Measurements from ENCODE around the gene VTA1.
A peak's percentile ranks its signal among the peaks of the same experiment; 100 is the strongest.

Gene VTA1

DNA sequence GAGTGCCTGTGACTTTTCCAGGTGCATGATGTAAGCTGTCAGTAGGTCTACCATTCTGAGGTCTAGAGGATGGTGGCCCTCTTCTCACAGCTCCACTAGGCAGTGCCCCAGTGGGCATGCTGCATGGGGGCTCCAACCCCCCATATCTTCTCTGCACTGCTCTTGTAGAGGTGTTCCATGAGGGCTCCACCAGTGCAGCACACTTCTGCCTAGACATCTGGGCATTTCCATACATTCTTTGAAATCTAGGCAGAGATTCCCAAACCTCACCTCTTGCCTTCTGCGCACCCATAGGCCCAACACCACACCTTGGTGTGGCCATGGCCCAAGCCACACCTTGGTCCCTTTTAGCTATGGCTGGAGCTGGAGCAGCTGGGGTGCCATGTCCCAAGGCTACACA lies 66.3 kb downstream of the VTA1 start:
- Histone ChIP-seq H3K4me1 (ENCODE audit: control insufficient read depth, low read depth, low read length) (no peaks in the 10 kb centered on the region), H3K27me3 (ENCODE audit: insufficient read depth, low read length, poor library complexity) (no peaks in the 10 kb centered on the region), H3K4me2 (ENCODE audit: low read length) (no peak overlapping the region), H3K4ac (ENCODE audit: low read depth, low read length) (no peak overlapping the region), H2BK15ac (replicated peaks; ENCODE audit: low read depth) (no peak overlapping the region), H2BK5ac (ENCODE audit: low read length) (no peak overlapping the region), H3K79me1 (ENCODE audit: low read length) (no peaks in the 10 kb centered on the region), H3K9ac (ENCODE audit: low read length) (no peak overlapping the region), H2BK120ac (ENCODE audit: low read depth, low read length) (no peak overlapping the region), H3K18ac (ENCODE audit: low read length) (no peak overlapping the region), H3K79me2 (ENCODE audit: control insufficient read depth, insufficient read depth, low read length) (no peaks in the 10 kb centered on the region), H3K4me3 (ENCODE audit: low read length) (no peak overlapping the region), H4K8ac (ENCODE audit: low read depth, low read length) (no peak overlapping the region), H3K36me3 (ENCODE audit: control insufficient read depth, insufficient read depth, low read length) (no peaks in the 10 kb centered on the region), H3K27ac (ENCODE audit: low read depth, low read length) (no peak overlapping the region), H2AK5ac (ENCODE audit: low read length) (no peak overlapping the region), H3K56ac (ENCODE audit: low read length) (no peak overlapping the region), H4K5ac (ENCODE audit: low read length) (no peak overlapping the region), H3K23ac (ENCODE audit: low read length) (no peak overlapping the region)
- peak; percentile 11 for DNase-seq
- WGBS (ENCODE audit: extremely low coverage, insufficient coverage, low lambda C conversion rate), result no CpG with 5 or more reads among the region's 1 CpG

DNA sequence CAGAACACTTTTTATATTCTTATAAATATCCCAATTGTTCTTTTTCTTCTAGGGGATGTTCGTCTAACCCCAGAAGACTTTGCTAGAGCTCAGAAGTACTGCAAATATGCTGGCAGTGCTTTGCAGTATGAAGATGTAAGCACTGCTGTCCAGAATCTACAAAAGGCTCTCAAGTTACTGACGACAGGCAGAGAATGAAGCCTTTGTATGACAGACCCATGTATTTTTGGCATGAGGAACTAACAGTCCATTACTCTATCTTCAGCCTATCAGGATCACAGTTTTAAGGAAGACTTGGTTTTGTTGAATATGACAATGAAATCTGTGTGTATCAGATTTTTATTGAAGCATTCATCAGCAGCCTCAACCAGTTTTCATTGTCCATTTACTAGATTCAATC lies 71.4 kb downstream of the VTA1 start:
- no peaks in the 10 kb centered on the region for H3K36me3 ChIP-seq (ENCODE audit: control insufficient read depth, insufficient read depth, low read length)
- no CpG with 5 or more reads among the region's 2 CpGs for WGBS (ENCODE audit: extremely low coverage, insufficient coverage, low lambda C conversion rate)
- H3K27ac ChIP-seq (ENCODE audit: low read depth, low read length), result no peak overlapping the region
- no peak overlapping the region for H3K4me3 ChIP-seq (ENCODE audit: low read length)
- no peak overlapping the region for H4K5ac ChIP-seq (ENCODE audit: low read length)
- no peak overlapping the region for H3K23ac ChIP-seq (ENCODE audit: low read length)
- no peak overlapping the region for H2BK15ac ChIP-seq (replicated peaks; ENCODE audit: low read depth)
- no peak overlapping the region for H2BK5ac ChIP-seq (ENCODE audit: low read length)
- no peak overlapping the region for H3K18ac ChIP-seq (ENCODE audit: low read length)
- H2BK120ac ChIP-seq (ENCODE audit: low read depth, low read length), result no peak overlapping the region
- DNase-seq, result no peak
- no peak overlapping the region for H4K8ac ChIP-seq (ENCODE audit: low read depth, low read length)
- H3K4ac ChIP-seq (ENCODE audit: low read depth, low read length), result no peak overlapping the region
- no peaks in the 10 kb centered on the region for H3K4me1 ChIP-seq (ENCODE audit: control insufficient read depth, low read depth, low read length)
- H2AK5ac ChIP-seq (ENCODE audit: low read length), result no peak overlapping the region
- no peaks in the 10 kb centered on the region for H3K79me1 ChIP-seq (ENCODE audit: low read length)
- no peak overlapping the region for H3K4me2 ChIP-seq (ENCODE audit: low read length)
- H3K79me2 ChIP-seq (ENCODE audit: control insufficient read depth, insufficient read depth, low read length), result no peaks in the 10 kb centered on the region
- no peak overlapping the region for H3K56ac ChIP-seq (ENCODE audit: low read length)
- H3K9ac ChIP-seq (ENCODE audit: low read length), result no peak overlapping the region
- no peaks in the 10 kb centered on the region for H3K27me3 ChIP-seq (ENCODE audit: insufficient read depth, low read length, poor library complexity)

DNA sequence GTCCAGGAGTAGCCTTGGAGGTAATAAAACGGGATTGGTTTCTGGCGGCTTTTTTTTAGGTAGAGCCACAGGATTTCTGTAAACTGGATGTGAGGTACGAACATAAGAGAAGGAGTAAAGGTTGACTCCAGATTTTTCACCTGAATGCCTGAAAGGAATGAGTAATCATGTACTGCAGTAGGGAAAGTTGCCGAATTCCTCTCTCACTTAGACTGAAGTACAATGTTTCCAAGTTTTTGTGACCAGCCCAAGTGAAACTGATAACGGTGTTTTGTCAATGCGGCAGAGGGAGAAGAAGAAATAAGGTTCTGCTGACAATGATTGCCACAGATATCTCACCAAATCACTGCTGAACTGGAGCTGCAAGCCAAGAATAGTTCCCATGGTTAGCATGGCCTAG lies 75.0 kb downstream of the VTA1 start:
- no peak overlapping the region for H3K27ac ChIP-seq (ENCODE audit: low read depth, low read length)
- H3K36me3 ChIP-seq (ENCODE audit: control insufficient read depth, insufficient read depth, low read length), result no peaks in the 10 kb centered on the region
- H4K8ac ChIP-seq (ENCODE audit: low read depth, low read length), result no peak overlapping the region
- H3K4me3 ChIP-seq (ENCODE audit: low read length), result no peak overlapping the region
- no peak overlapping the region for H3K23ac ChIP-seq (ENCODE audit: low read length)
- H3K18ac ChIP-seq (ENCODE audit: low read length), result no peak overlapping the region
- H3K4me1 ChIP-seq (ENCODE audit: control insufficient read depth, low read depth, low read length), result no peaks in the 10 kb centered on the region
- no peak overlapping the region for H2BK15ac ChIP-seq (replicated peaks; ENCODE audit: low read depth)
- no peak overlapping the region for H2AK5ac ChIP-seq (ENCODE audit: low read length)
- H4K5ac ChIP-seq (ENCODE audit: low read length), result no peak overlapping the region
- no peak overlapping the region for H3K56ac ChIP-seq (ENCODE audit: low read length)
- no peak overlapping the region for H2BK120ac ChIP-seq (ENCODE audit: low read depth, low read length)
- H3K4me2 ChIP-seq (ENCODE audit: low read length), result no peak overlapping the region
- H3K4ac ChIP-seq (ENCODE audit: low read depth, low read length), result no peak overlapping the region
- H3K9ac ChIP-seq (ENCODE audit: low read length), result no peak overlapping the region
- H3K27me3 ChIP-seq (ENCODE audit: insufficient read depth, low read length, poor library complexity), result no peaks in the 10 kb centered on the region
- WGBS (ENCODE audit: extremely low coverage, insufficient coverage, low lambda C conversion rate), result no CpG with 5 or more reads among the region's 6 CpGs
- no peaks in the 10 kb centered on the region for H3K79me2 ChIP-seq (ENCODE audit: control insufficient read depth, insufficient read depth, low read length)
- no peak for DNase-seq
- no peak overlapping the region for H2BK5ac ChIP-seq (ENCODE audit: low read length)
- H3K79me1 ChIP-seq (ENCODE audit: low read length), result no peaks in the 10 kb centered on the region

DNA sequence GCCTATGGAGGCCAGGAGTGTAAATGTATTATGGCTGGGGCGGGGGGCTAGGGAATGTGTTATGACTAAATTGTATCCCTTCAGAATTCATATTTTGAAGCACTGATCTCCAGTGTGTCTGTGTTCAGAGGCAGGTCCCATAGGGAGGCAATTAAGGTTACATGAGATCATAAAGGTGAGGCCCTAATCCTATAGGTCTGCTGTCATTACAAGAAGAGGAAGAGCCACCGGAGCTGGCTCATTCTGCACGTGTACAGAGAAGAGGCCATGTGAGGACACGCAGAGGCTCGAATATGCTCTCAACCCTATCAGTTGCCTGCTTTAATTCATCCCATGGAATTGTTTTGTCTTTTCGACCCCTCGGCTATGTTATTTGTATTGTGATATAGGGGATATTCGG lies 76.9 kb downstream of the VTA1 start:
- WGBS (ENCODE audit: extremely low coverage, insufficient coverage, low lambda C conversion rate), result no CpG with 5 or more reads among the region's 8 CpGs
- H3K4me3 ChIP-seq (ENCODE audit: low read length), result no peak overlapping the region
- no peak overlapping the region for H3K56ac ChIP-seq (ENCODE audit: low read length)
- H2BK15ac ChIP-seq (replicated peaks; ENCODE audit: low read depth), result no peak overlapping the region
- no peaks in the 10 kb centered on the region for H3K79me1 ChIP-seq (ENCODE audit: low read length)
- no peak overlapping the region for H3K18ac ChIP-seq (ENCODE audit: low read length)
- no peak overlapping the region for H2BK120ac ChIP-seq (ENCODE audit: low read depth, low read length)
- no peak overlapping the region for H3K27ac ChIP-seq (ENCODE audit: low read depth, low read length)
- no peak overlapping the region for H3K4ac ChIP-seq (ENCODE audit: low read depth, low read length)
- no peak overlapping the region for H2BK5ac ChIP-seq (ENCODE audit: low read length)
- no peak overlapping the region for H4K8ac ChIP-seq (ENCODE audit: low read depth, low read length)
- no peak overlapping the region for H4K5ac ChIP-seq (ENCODE audit: low read length)
- H3K23ac ChIP-seq (ENCODE audit: low read length), result no peak overlapping the region
- H3K79me2 ChIP-seq (ENCODE audit: control insufficient read depth, insufficient read depth, low read length), result no peaks in the 10 kb centered on the region
- no peak overlapping the region for H2AK5ac ChIP-seq (ENCODE audit: low read length)
- H3K9ac ChIP-seq (ENCODE audit: low read length), result no peak overlapping the region
- H3K4me1 ChIP-seq (ENCODE audit: control insufficient read depth, low read depth, low read length), result no peaks in the 10 kb centered on the region
- H3K4me2 ChIP-seq (ENCODE audit: low read length), result no peak overlapping the region
- no peaks in the 10 kb centered on the region for H3K36me3 ChIP-seq (ENCODE audit: control insufficient read depth, insufficient read depth, low read length)
- H3K27me3 ChIP-seq (ENCODE audit: insufficient read depth, low read length, poor library complexity), result no peaks in the 10 kb centered on the region
- no peak for DNase-seq

DNA sequence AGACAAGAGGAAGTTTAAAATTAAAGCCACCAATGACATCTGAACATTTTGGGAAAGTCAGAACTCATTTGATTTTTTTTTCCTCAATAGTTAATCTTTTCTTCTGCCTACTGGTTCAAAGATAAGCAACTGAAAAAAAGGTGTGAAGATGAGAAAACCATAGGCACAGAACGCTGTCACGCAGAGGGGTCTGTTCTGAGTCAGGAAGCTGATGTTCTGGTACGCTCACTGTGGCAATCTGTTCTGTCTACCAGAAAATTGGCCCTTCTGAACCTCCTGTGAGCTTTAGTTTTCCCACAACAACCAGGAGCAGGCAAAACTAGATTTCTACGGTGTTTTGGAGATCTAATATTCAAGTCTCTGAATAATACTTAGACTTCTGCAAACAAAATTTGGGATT lies 78.1 kb downstream of the VTA1 start:
- no peak overlapping the region for H3K56ac ChIP-seq (ENCODE audit: low read length)
- H3K36me3 ChIP-seq (ENCODE audit: control insufficient read depth, insufficient read depth, low read length), result no peaks in the 10 kb centered on the region
- H3K9ac ChIP-seq (ENCODE audit: low read length), result no peak overlapping the region
- H3K4me2 ChIP-seq (ENCODE audit: low read length), result no peak overlapping the region
- H4K8ac ChIP-seq (ENCODE audit: low read depth, low read length), result no peak overlapping the region
- H3K4me1 ChIP-seq (ENCODE audit: control insufficient read depth, low read depth, low read length), result no peaks in the 10 kb centered on the region
- no peak for DNase-seq
- WGBS (ENCODE audit: extremely low coverage, insufficient coverage, low lambda C conversion rate), result no CpG with 5 or more reads among the region's 4 CpGs
- H3K23ac ChIP-seq (ENCODE audit: low read length), result no peak overlapping the region
- H3K4ac ChIP-seq (ENCODE audit: low read depth, low read length), result no peak overlapping the region
- H3K27ac ChIP-seq (ENCODE audit: low read depth, low read length), result no peak overlapping the region
- H3K4me3 ChIP-seq (ENCODE audit: low read length), result no peak overlapping the region
- H2BK120ac ChIP-seq (ENCODE audit: low read depth, low read length), result no peak overlapping the region
- H2AK5ac ChIP-seq (ENCODE audit: low read length), result no peak overlapping the region
- no peak overlapping the region for H3K18ac ChIP-seq (ENCODE audit: low read length)
- H4K5ac ChIP-seq (ENCODE audit: low read length), result no peak overlapping the region
- no peak overlapping the region for H2BK5ac ChIP-seq (ENCODE audit: low read length)
- H3K79me1 ChIP-seq (ENCODE audit: low read length), result no peaks in the 10 kb centered on the region
- H3K27me3 ChIP-seq (ENCODE audit: insufficient read depth, low read length, poor library complexity), result no peaks in the 10 kb centered on the region
- H2BK15ac ChIP-seq (replicated peaks; ENCODE audit: low read depth), result no peak overlapping the region
- no peaks in the 10 kb centered on the region for H3K79me2 ChIP-seq (ENCODE audit: control insufficient read depth, insufficient read depth, low read length)

DNA sequence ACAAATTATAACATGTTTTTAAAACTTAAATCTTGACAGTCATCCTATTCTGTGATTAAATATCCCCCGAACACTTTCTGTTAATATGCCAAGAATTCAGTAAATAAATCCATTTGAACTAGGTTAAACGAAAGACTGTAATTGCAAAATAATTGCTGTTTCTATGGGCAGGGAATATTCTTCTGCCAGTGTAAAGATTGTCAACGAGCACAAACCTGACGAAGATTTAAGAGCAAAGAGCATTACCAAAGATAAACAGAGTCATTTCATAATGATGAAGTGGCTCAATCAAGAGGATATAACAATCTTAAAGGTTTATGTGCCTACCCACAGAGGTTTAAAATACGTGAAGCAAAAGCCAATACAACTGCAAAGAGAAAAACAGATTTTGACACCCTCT lies 78.5 kb downstream of the VTA1 start:
- Histone ChIP-seq H3K18ac (ENCODE audit: low read length) (no peak overlapping the region), H4K5ac (ENCODE audit: low read length) (no peak overlapping the region), H3K4ac (ENCODE audit: low read depth, low read length) (no peak overlapping the region)

More for the DNA sequence above, 78.5 kb downstream of the VTA1 start:
- DNase-seq, result no peak
- H3K79me1 ChIP-seq (ENCODE audit: low read length), result no peaks in the 10 kb centered on the region
- no peaks in the 10 kb centered on the region for H3K36me3 ChIP-seq (ENCODE audit: control insufficient read depth, insufficient read depth, low read length)
- H2BK5ac ChIP-seq (ENCODE audit: low read length), result no peak overlapping the region
- H3K56ac ChIP-seq (ENCODE audit: low read length), result no peak overlapping the region
- no peak overlapping the region for H3K23ac ChIP-seq (ENCODE audit: low read length)
- H2BK15ac ChIP-seq (replicated peaks; ENCODE audit: low read depth), result no peak overlapping the region
- no peak overlapping the region for H2AK5ac ChIP-seq (ENCODE audit: low read length)
- H3K9ac ChIP-seq (ENCODE audit: low read length), result no peak overlapping the region
- no peak overlapping the region for H3K27ac ChIP-seq (ENCODE audit: low read depth, low read length)
- no peak overlapping the region for H3K4me3 ChIP-seq (ENCODE audit: low read length)
- H3K27me3 ChIP-seq (ENCODE audit: insufficient read depth, low read length, poor library complexity), result no peaks in the 10 kb centered on the region
- no peak overlapping the region for H3K4me2 ChIP-seq (ENCODE audit: low read length)
- H2BK120ac ChIP-seq (ENCODE audit: low read depth, low read length), result no peak overlapping the region
- no peaks in the 10 kb centered on the region for H3K79me2 ChIP-seq (ENCODE audit: control insufficient read depth, insufficient read depth, low read length)
- no CpG with 5 or more reads among the region's 5 CpGs for WGBS (ENCODE audit: extremely low coverage, insufficient coverage, low lambda C conversion rate)
- no peak overlapping the region for H4K8ac ChIP-seq (ENCODE audit: low read depth, low read length)
- no peaks in the 10 kb centered on the region for H3K4me1 ChIP-seq (ENCODE audit: control insufficient read depth, low read depth, low read length)

All from mesendoderm (in vitro differentiated cells).